Skeletal muscle satellite cell (primary cell): Measurements from ENCODE around the gene C1QTNF6.

Experiments
- H3K27me3 ChIP-seq: 2 replicates; pipeline ENCODE4 v1.7.0; 2013; ENCODE audit warnings: low read length; ENCODE audit not compliant: control insufficient read depth, insufficient read depth
- H3K36me3 ChIP-seq: 2 replicates; pipeline ENCODE4 v1.7.0; 2013; ENCODE audit warnings: mild to moderate bottlenecking, control low read depth, low read length; ENCODE audit not compliant: insufficient read depth
- H3K4me1 ChIP-seq: 2 replicates; pipeline ENCODE4 v1.7.0; 2013; ENCODE audit warnings: low read length; ENCODE audit not compliant: control insufficient read depth, insufficient read depth
- H3K4me2 ChIP-seq: 2 replicates; pipeline ENCODE4 v1.7.0; 2013; ENCODE audit warnings: mild to moderate bottlenecking, low read length
- H3K4me3 ChIP-seq: 2 replicates; pipeline ENCODE4 v1.7.0; 2013; ENCODE audit warnings: low read length
- H3K9ac ChIP-seq: 2 replicates; pipeline ENCODE4 v1.7.0; 2013; ENCODE audit warnings: mild to moderate bottlenecking, low read depth, low read length, moderate library complexity
- H3K9me3 ChIP-seq: replicated peaks from 2 replicates; pipeline ENCODE4 v1.7.0; 2013; ENCODE audit warnings: mild to moderate bottlenecking, control low read depth, low read length

C1QTNF6 gene

GRCh38 chr22:37146507-37147180 lies 41.4 kb downstream of the C1QTNF6 start:
- peaks cover 71% of the 10 kb centered on the region for H3K27me3 ChIP-seq
- H3K4me2 ChIP-seq = no peak overlapping the region
- no peaks in the 10 kb centered on the region for H3K4me1 ChIP-seq

GRCh38 chr22:37146051-37146385 lies 42.0 kb downstream of the C1QTNF6 start:
- no peaks in the 10 kb centered on the region for H3K9me3 ChIP-seq
- H3K27me3 ChIP-seq = peaks cover 66% of the 10 kb centered on the region
- H3K4me3 ChIP-seq = no peak overlapping the region
- no peak overlapping the region for H3K4me2 ChIP-seq
- H3K4me1 ChIP-seq = no peaks in the 10 kb centered on the region
- no peaks in the 10 kb centered on the region for H3K36me3 ChIP-seq
- no peak overlapping the region for H3K9ac ChIP-seq

More at GRCh38 chr22:37146507-37147180, 41.4 kb downstream of the C1QTNF6 start:
- Histone ChIP-seq H3K9ac (no peak overlapping the region), H3K4me3 (no peak overlapping the region), H3K9me3 (no peaks in the 10 kb centered on the region), H3K36me3 (no peaks in the 10 kb centered on the region)

- no peak overlapping the region for H3K4me2 ChIP-seq
- H3K27me3 ChIP-seq = peaks cover 68% of the 10 kb centered on the region
- no peaks in the 10 kb centered on the region for H3K9me3 ChIP-seq
- H3K4me3 ChIP-seq = no peak overlapping the region
- H3K4me1 ChIP-seq = no peaks in the 10 kb centered on the region
- no peak overlapping the region for H3K9ac ChIP-seq
- H3K36me3 ChIP-seq = no peaks in the 10 kb centered on the region
Measured at GRCh38 chr22:37145180-37146050, 42.6 kb downstream of the C1QTNF6 start.

GRCh38 chr22:37144180-37144554 lies 43.9 kb downstream of the C1QTNF6 start:
- Histone ChIP-seq H3K4me1 (no peaks in the 10 kb centered on the region), H3K36me3 (no peaks in the 10 kb centered on the region), H3K9ac (no peak overlapping the region), H3K9me3 (no peaks in the 10 kb centered on the region), H3K4me3 (no peak overlapping the region), H3K4me2 (no peak overlapping the region), H3K27me3 (peaks cover 70% of the 10 kb centered on the region)

GRCh38 chr22:37141971-37142370 lies 46.1 kb downstream of the C1QTNF6 start:
- Histone ChIP-seq H3K27me3 (peaks cover 71% of the 10 kb centered on the region), H3K36me3 (no peaks in the 10 kb centered on the region), H3K4me2 (no peak overlapping the region), H3K9ac (no peak overlapping the region), H3K4me3 (no peak overlapping the region), H3K9me3 (no peaks in the 10 kb centered on the region), H3K4me1 (no peaks in the 10 kb centered on the region)

GRCh38 chr22:37141476-37141875 lies 46.6 kb downstream of the C1QTNF6 start:
- no peaks in the 10 kb centered on the region for H3K36me3 ChIP-seq

GRCh38 chr22:37140686-37141323 lies 47.2 kb downstream of the C1QTNF6 start:
- H3K36me3 ChIP-seq = no peaks in the 10 kb centered on the region
- H3K9ac ChIP-seq = no peak overlapping the region
- H3K27me3 ChIP-seq = peaks cover 73% of the 10 kb centered on the region
- H3K4me2 ChIP-seq = no peak overlapping the region
- no peaks in the 10 kb centered on the region for H3K9me3 ChIP-seq
- H3K4me3 ChIP-seq = no peak overlapping the region
- no peaks in the 10 kb centered on the region for H3K4me1 ChIP-seq

More at GRCh38 chr22:37141476-37141875, 46.6 kb downstream of the C1QTNF6 start:
- Histone ChIP-seq H3K9me3 (no peaks in the 10 kb centered on the region), H3K9ac (no peak overlapping the region), H3K4me3 (no peak overlapping the region), H3K27me3 (peaks cover 71% of the 10 kb centered on the region), H3K4me1 (no peaks in the 10 kb centered on the region), H3K4me2 (no peak overlapping the region)

GRCh38 chr22:37139762-37140161 lies 48.3 kb downstream of the C1QTNF6 start:
- Histone ChIP-seq H3K4me2 (no peak overlapping the region), H3K4me1 (no peaks in the 10 kb centered on the region), H3K36me3 (no peaks in the 10 kb centered on the region), H3K27me3 (peaks cover 72% of the 10 kb centered on the region), H3K9me3 (no peaks in the 10 kb centered on the region), H3K9ac (no peak overlapping the region), H3K4me3 (no peak overlapping the region)

GRCh38 chr22:37138849-37139561 lies 49.0 kb downstream of the C1QTNF6 start:
- H3K4me1 ChIP-seq = no peaks in the 10 kb centered on the region
- H3K27me3 ChIP-seq = peaks cover 70% of the 10 kb centered on the region
- H3K4me2 ChIP-seq = no peak overlapping the region
- H3K36me3 ChIP-seq = no peaks in the 10 kb centered on the region
- H3K9me3 ChIP-seq = no peaks in the 10 kb centered on the region
- H3K4me3 ChIP-seq = no peak overlapping the region
- H3K9ac ChIP-seq = no peak overlapping the region

- H3K4me3 ChIP-seq = no peak overlapping the region
- H3K36me3 ChIP-seq = no peaks in the 10 kb centered on the region
- no peak overlapping the region for H3K9ac ChIP-seq
- no peaks in the 10 kb centered on the region for H3K4me1 ChIP-seq
- no peak overlapping the region for H3K4me2 ChIP-seq
- H3K9me3 ChIP-seq = no peaks in the 10 kb centered on the region
- H3K27me3 ChIP-seq = peaks cover 61% of the 10 kb centered on the region
Measured at GRCh38 chr22:37137903-37138665, 50.0 kb downstream of the C1QTNF6 start.
